Mammary epithelial cell (primary cell): ENCODE results near the gene GSTA5.

Experiments
- EZH2 ChIP-seq: IDR thresholded peaks from 2 replicates; pipeline ENCODE4 v1.6.1; 2012; ENCODE audit warnings: low read length, inconsistent platforms, borderline replicate concordance
- TF ChIP-seq, protein P1 (sequence below), 2 donors: IDR thresholded peaks in 1 of 2; conservative IDR thresholded peaks in 1 of 2; 2 replicates each; pipeline ENCODE4 v1.5.1; 2011 to 2012; ENCODE audit warnings: inconsistent platforms in 2 of 2, low read length in 2 of 2, mild to moderate bottlenecking in 2 of 2, control low read depth in 1 of 2, low read depth in 1 of 2; ENCODE audit not compliant: insufficient read depth in 1 of 2; ENCODE audit errors: extremely low read depth in 1 of 2

- TF ChIP-seq, protein P1, sequence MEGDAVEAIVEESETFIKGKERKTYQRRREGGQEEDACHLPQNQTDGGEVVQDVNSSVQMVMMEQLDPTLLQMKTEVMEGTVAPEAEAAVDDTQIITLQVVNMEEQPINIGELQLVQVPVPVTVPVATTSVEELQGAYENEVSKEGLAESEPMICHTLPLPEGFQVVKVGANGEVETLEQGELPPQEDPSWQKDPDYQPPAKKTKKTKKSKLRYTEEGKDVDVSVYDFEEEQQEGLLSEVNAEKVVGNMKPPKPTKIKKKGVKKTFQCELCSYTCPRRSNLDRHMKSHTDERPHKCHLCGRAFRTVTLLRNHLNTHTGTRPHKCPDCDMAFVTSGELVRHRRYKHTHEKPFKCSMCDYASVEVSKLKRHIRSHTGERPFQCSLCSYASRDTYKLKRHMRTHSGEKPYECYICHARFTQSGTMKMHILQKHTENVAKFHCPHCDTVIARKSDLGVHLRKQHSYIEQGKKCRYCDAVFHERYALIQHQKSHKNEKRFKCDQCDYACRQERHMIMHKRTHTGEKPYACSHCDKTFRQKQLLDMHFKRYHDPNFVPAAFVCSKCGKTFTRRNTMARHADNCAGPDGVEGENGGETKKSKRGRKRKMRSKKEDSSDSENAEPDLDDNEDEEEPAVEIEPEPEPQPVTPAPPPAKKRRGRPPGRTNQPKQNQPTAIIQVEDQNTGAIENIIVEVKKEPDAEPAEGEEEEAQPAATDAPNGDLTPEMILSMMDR (conservative IDR thresholded peaks at IDR 0.05 in 1 of 2, IDR thresholded peaks at IDR 0.05 in 1 of 2; ENCODE audit: extremely low read depth in 1 of 2, insufficient read depth in 1 of 2, low read depth in 1 of 2, low read length in 2 of 2): no peak
- no peak for TF ChIP-seq EZH2
Measured at GRCh38 chr6:52786249-52786956, 54.2 kb downstream of the GSTA5 start.
